ENCODE measurements around the gene COMMD7. TPM values are rescaled to one million over a fixed set of nuclear protein-coding genes. Genes with fewer than 3 reads are reported as not detected.

Gene COMMD7
- total RNA-seq, 1 donor: 61.2 TPM

DNA sequence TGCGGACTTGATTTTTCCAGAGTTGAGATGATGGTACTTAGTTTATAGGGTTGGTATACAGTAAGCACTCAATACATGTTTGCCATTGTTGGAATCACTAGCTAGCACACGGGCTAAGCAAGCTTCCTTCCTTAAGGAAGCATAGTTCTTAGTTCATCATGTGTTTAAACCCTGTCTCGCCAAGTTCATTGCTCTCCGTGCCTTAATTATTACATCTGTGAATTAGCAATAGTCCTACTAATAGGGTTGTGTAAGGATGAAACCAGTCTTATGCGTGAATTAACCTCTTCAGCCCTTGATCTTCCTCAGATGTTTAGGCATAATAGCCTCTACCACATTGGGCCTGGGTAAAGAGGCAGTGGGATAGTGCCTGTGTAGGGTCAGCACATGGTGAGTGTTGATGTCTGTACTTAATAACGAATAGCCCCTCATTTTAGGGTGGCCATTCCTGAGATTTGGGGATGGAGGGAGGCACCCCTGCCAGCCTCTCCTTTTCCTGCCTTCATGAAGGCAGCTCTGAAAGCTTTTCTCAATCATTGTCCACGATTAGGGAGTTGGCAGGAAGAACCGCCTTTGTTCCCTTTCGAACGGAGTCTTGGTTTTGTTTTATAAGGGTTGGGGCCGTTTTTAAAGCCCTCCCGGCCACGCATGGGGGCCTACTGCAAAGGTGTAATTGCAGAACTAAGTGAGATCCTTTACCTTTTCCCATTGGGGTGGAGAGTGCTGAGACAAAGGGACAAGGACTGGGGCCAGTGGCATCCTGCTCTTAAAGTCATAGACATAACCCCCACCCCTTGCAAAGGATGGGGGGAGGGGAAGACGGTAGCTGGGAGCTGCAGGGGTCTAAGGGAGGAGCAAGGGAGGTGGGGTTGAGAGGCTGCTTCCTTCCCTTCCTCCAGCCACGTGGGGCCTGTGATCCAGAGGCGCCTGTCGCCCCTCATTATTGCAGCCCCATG, 21.0 kb upstream of the COMMD7 start:
- Histone ChIP-seq H3K9me3 (ENCODE audit: low read depth, low read length) (no peaks in the 10 kb centered on the region), H3K27ac (ENCODE audit: low read depth, low read length) (no peak overlapping the region), H3K4me2 (ENCODE audit: insufficient read depth, low read length) (peak overlapping the region; percentile 95), H3K36me3 (ENCODE audit: insufficient read depth, low read length) (no peaks in the 10 kb centered on the region), H3K27me3 (ENCODE audit: insufficient read depth, low read length) (no peaks in the 10 kb centered on the region), H4K20me1 (ENCODE audit: insufficient read depth, low read length) (no peaks in the 10 kb centered on the region), H3K4me3 (ENCODE audit: insufficient read depth, low read length) (peak overlapping the region; percentile 87), H2AFZ (ENCODE audit: low read length) (no peak overlapping the region), H3K79me2 (ENCODE audit: insufficient read depth, low read length) (peaks cover 33% of the 10 kb centered on the region), H3K4me1 (ENCODE audit: insufficient read depth, low read length) (peaks cover 6% of the 10 kb centered on the region)
- TF ChIP-seq, protein P1, sequence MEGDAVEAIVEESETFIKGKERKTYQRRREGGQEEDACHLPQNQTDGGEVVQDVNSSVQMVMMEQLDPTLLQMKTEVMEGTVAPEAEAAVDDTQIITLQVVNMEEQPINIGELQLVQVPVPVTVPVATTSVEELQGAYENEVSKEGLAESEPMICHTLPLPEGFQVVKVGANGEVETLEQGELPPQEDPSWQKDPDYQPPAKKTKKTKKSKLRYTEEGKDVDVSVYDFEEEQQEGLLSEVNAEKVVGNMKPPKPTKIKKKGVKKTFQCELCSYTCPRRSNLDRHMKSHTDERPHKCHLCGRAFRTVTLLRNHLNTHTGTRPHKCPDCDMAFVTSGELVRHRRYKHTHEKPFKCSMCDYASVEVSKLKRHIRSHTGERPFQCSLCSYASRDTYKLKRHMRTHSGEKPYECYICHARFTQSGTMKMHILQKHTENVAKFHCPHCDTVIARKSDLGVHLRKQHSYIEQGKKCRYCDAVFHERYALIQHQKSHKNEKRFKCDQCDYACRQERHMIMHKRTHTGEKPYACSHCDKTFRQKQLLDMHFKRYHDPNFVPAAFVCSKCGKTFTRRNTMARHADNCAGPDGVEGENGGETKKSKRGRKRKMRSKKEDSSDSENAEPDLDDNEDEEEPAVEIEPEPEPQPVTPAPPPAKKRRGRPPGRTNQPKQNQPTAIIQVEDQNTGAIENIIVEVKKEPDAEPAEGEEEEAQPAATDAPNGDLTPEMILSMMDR (IDR thresholded peaks at IDR 0.05; ENCODE audit: extremely low read depth, low read depth, low read length): no peak
- DNase-seq (ENCODE audit: insufficient read length, low spot score, missing footprints): peak; percentile 81

- TF ChIP-seq, protein P1 (IDR thresholded peaks at IDR 0.05; ENCODE audit: extremely low read depth, low read depth, low read length): no peak
These were observed 20.1 kb upstream of the COMMD7 start for GRCh38 chr20:32763202-32764004.

DNA sequence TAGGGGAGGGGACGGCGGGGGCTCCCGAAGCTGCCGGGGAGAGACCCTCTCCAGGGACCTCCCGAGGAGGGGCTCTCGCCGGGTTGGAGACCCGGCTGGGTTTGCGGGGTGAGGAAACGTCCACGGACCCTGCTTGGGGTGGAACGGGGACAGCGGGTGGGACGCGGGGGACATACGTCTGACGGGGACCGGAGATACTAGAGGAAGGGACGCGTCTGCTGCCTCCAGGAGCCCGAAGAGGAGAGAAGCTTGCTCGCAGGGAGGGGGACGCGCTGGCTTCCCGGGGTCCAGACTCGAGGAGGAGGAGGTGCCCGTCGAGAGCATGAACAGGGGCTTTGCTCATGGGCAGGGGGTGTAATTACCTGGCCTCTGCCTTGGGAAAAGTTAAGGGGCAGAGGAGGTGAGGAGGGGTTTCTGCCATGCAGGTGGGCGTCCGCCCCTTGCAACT, 19.5 kb upstream of the COMMD7 start:
- H3K4me1 ChIP-seq (ENCODE audit: insufficient read depth, low read length): peaks cover 6% of the 10 kb centered on the region
- DNase-seq (ENCODE audit: insufficient read length, low spot score, missing footprints): peak; percentile 87

More at GRCh38 chr20:32763202-32764004, 20.1 kb upstream of the COMMD7 start:
- no peaks in the 10 kb centered on the region for H3K9me3 ChIP-seq (ENCODE audit: low read depth, low read length)
- peak overlapping the region; percentile 95 for H3K4me2 ChIP-seq (ENCODE audit: insufficient read depth, low read length)
- peaks cover 6% of the 10 kb centered on the region for H3K4me1 ChIP-seq (ENCODE audit: insufficient read depth, low read length)
- peak overlapping the region; percentile 87 for H3K4me3 ChIP-seq (ENCODE audit: insufficient read depth, low read length)
- no peaks in the 10 kb centered on the region for H4K20me1 ChIP-seq (ENCODE audit: insufficient read depth, low read length)
- no peaks in the 10 kb centered on the region for H3K27me3 ChIP-seq (ENCODE audit: insufficient read depth, low read length)
- peaks cover 30% of the 10 kb centered on the region for H3K79me2 ChIP-seq (ENCODE audit: insufficient read depth, low read length)
- no peak overlapping the region for H3K27ac ChIP-seq (ENCODE audit: low read depth, low read length)
- DNase-seq (ENCODE audit: insufficient read length, low spot score, missing footprints): peak; percentile 93
- H3K36me3 ChIP-seq (ENCODE audit: insufficient read depth, low read length): no peaks in the 10 kb centered on the region
- peak overlapping the region; percentile 64 for H2AFZ ChIP-seq (ENCODE audit: low read length)

More for the DNA sequence above, 19.5 kb upstream of the COMMD7 start:
- H2AFZ ChIP-seq (ENCODE audit: low read length): peak overlapping the region; percentile 64
- H3K4me2 ChIP-seq (ENCODE audit: insufficient read depth, low read length): peak overlapping the region; percentile 95
- H4K20me1 ChIP-seq (ENCODE audit: insufficient read depth, low read length): no peaks in the 10 kb centered on the region
- H3K4me3 ChIP-seq (ENCODE audit: insufficient read depth, low read length): peak overlapping the region; percentile 87
- H3K79me2 ChIP-seq (ENCODE audit: insufficient read depth, low read length): peaks cover 28% of the 10 kb centered on the region
- no peaks in the 10 kb centered on the region for H3K9me3 ChIP-seq (ENCODE audit: low read depth, low read length)
- TF ChIP-seq, protein P1 (IDR thresholded peaks at IDR 0.05; ENCODE audit: extremely low read depth, low read depth, low read length): no peak
- H3K36me3 ChIP-seq (ENCODE audit: insufficient read depth, low read length): no peaks in the 10 kb centered on the region
- no peak overlapping the region for H3K27ac ChIP-seq (ENCODE audit: low read depth, low read length)
- H3K27me3 ChIP-seq (ENCODE audit: insufficient read depth, low read length): no peaks in the 10 kb centered on the region
